Cardiac septum (tissue), 1 donor: Measurements from ENCODE around the gene SELENOV. TPM values are rescaled to one million over a fixed set of nuclear protein-coding genes. Genes with fewer than 3 reads are reported as not detected.

Experiments used
- DNase-seq: peaks from one replicate; pipeline ENCODE4 v3.0.0-alpha.2; 2020; ENCODE audit warnings: low spot score
- intact Hi-C: fragments of 100-400 bp; cut with DNase I; formaldehyde crosslinking; loops from one replicate; pipeline ENCODE4 v1.14.0; 2022
- total RNA-seq: library from RNA; stranded (reverse); fragmentation: NEBNext Ultra II Directional; extraction: Animal tissue kit (Norgen Biotek cat#: 25700); gene quantifications from one replicate; pipeline ENCODE4 v1.2.1, GENCODE V29; 2021
- donor health status: DM: no; HTN: no; CAD: no.

The SELENOV gene
- total RNA-seq, 1 donor from 2014 or later = not detected

GRCh38 chr19:39515551-39516191, 732 bp downstream of the SELENOV start:
- DNase-seq = no peak
- intact Hi-C loops = no loop called here

- no peak for DNase-seq
- intact Hi-C loops = no loop called here
Measured at GRCh38 chr19:39516270-39516669, 1.3 kb downstream of the SELENOV start.

- intact Hi-C loops = no loop called here
- no peak for DNase-seq
Measured at GRCh38 chr19:39517432-39517831, 2.5 kb downstream of the SELENOV start.

- intact Hi-C loops = no loop called here
Measured at GRCh38 chr19:39518458-39518857, 3.5 kb downstream of the SELENOV start.

GRCh38 chr19:39518975-39519374, 4.0 kb downstream of the SELENOV start:
- intact Hi-C loops = no loop called here
- DNase-seq = no peak

More at GRCh38 chr19:39518458-39518857, 3.5 kb downstream of the SELENOV start:
- no peak for DNase-seq

- no peak for DNase-seq
- intact Hi-C loops = no loop called here
Measured at GRCh38 chr19:39520541-39521484, 5.9 kb downstream of the SELENOV start.

- no peak for DNase-seq
- intact Hi-C loops = no loop called here
Measured at GRCh38 chr19:39524495-39524894, 9.6 kb downstream of the SELENOV start.

GRCh38 chr19:39525205-39525604, 10.3 kb downstream of the SELENOV start:
- DNase-seq = no peak
- intact Hi-C loops = no loop called here

GRCh38 chr19:39531834-39532232, 16.9 kb downstream of the SELENOV start:
- no peak for DNase-seq
- intact Hi-C loops = loop anchor here (2.0 to 10.0 kb wide), 5 partner anchors 35 to 407 kb away; partner anchors contain the start of genes DLL3, PAK4 and SUPT5H

GRCh38 chr19:39532233-39533002, 17.5 kb downstream of the SELENOV start, which contains the start of gene EID2B:
EID2B (minus strand) TSS chr19:39532852; CDS start chr19:39532802, 50 bp downstream.
- DNase-seq = peak; percentile 98
- intact Hi-C loops = loop anchor here (2.0 to 10.0 kb wide), 5 partner anchors 35 to 408 kb away; partner anchors contain the start of genes DLL3, PAK4 and SUPT5H

- intact Hi-C loops = loop anchor here (2.0 to 10.0 kb wide), 5 partner anchors 36 to 408 kb away; partner anchors contain the start of genes DLL3, PAK4 and SUPT5H
- no peak for DNase-seq
Measured at GRCh38 chr19:39533003-39533512, 18.1 kb downstream of the SELENOV start.

- intact Hi-C loops = loop anchor here (2.0 to 10.0 kb wide), 5 partner anchors 36 to 409 kb away; partner anchors contain the start of genes DLL3, PAK4 and SUPT5H
- DNase-seq = no peak
Measured at GRCh38 chr19:39533791-39534190, 18.9 kb downstream of the SELENOV start.

GRCh38 chr19:39539165-39539517, 24.2 kb downstream of the SELENOV start:
- intact Hi-C loops = loop anchor here (10.0 kb wide), 2 partner anchors 94 to 414 kb away; partner anchors contain the start of genes PAK4 and SUPT5H

GRCh38 chr19:39539518-39540332, 24.8 kb downstream of the SELENOV start, which contains the start of gene EID2:
EID2 (minus strand) TSS chr19:39540161; CDS start chr19:39540079, 82 bp downstream.
- DNase-seq = peak; percentile 96
- intact Hi-C loops = loop anchor here (2.0 to 10.0 kb wide), 4 partner anchors 59 to 415 kb away; partner anchors contain the start of genes DYRK1B, PAK4, SUPT5H and TIMM50

More at GRCh38 chr19:39539165-39539517, 24.2 kb downstream of the SELENOV start:
- DNase-seq = no peak

- intact Hi-C loops = loop anchor here (2.0 to 10.0 kb wide), 2 partner anchors 60 to 294 kb away; partner anchors contain the start of genes DYRK1B and TIMM50
- no peak for DNase-seq
Measured at GRCh38 chr19:39540333-39540673, 25.4 kb downstream of the SELENOV start.

GRCh38 chr19:39542206-39542605, 27.3 kb downstream of the SELENOV start:
- intact Hi-C loops = loop anchor here (10.0 kb wide), 1 partner anchor 293 kb away; the partner anchor contains the start of gene DYRK1B
- DNase-seq = no peak

- no peak for DNase-seq
- intact Hi-C loops = loop anchor here (10.0 kb wide), 1 partner anchor 291 kb away; the partner anchor contains the start of gene DYRK1B
Measured at GRCh38 chr19:39543477-39543857, 28.5 kb downstream of the SELENOV start.
